ENCODE measurements around the gene MYLK.

- TF ChIP-seq EZH2 (IDR thresholded peaks at IDR 0.05; ENCODE audit: borderline replicate concordance) (no peak), CTCF (IDR thresholded peaks at IDR 0.05; ENCODE audit: poor library complexity) (no peak), EZH2phosphoT487 (IDR thresholded peaks at IDR 0.05; ENCODE audit: low read depth, severe bottlenecking, unreplicated experiment) (no peak)
Observed at GRCh38 chr3:123722021-123722420, 162.1 kb downstream of the MYLK start.
